ENCODE data around the gene NPAS2. TPM values are rescaled to one million over a fixed set of nuclear protein-coding genes. Genes with fewer than 3 reads are reported as not detected.

The NPAS2 gene
- polyA plus RNA-seq, 1 of the 3 experiments (the other 2 are of a cell fraction) = 58.5 TPM

DNA sequence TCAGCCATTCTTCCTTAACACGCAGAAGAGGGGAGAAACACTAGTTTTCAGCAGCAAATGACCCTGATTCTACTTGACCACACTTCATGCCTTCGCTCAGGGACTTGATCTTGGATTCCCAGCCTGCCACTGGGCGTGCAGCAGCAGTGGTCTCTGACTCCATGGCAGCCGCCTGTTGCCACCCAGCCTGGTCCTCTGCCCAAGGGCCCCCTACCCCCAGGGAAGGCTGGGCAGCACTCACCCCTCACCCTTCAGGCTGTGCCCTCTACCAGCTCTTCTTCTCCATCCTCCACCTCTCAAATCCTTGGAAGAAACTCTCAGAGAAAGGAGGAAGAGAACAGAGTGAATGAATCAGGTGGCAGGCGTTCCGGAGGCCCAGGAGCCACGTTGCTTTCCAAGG is 150.1 kb downstream of the NPAS2 start:
- H3K27ac ChIP-seq (ENCODE audit: low read depth in 2 of 2, low read length in 1 of 2) = no peak overlapping the region
- peaks cover 19 to 68% of the 10 kb centered on the region in 2 experiments for H3K36me3 ChIP-seq (replicated peaks in 1 of 2; ENCODE audit: control insufficient read depth in 1 of 2, insufficient read depth in 2 of 2, low read length in 1 of 2)
- H3K79me2 ChIP-seq (ENCODE audit: insufficient read depth) = no peaks in the 10 kb centered on the region
- no peak overlapping the region for H3K4me2 ChIP-seq
- no peaks in the 10 kb centered on the region; a peak in 1 of 4 replicates for H3K4me1 ChIP-seq (ENCODE audit: control insufficient read depth in 1 of 2, insufficient read depth in 2 of 2, low read depth in 1 of 2, low read length in 1 of 2)
- DNase-seq = no peak
- H4K20me1 ChIP-seq (ENCODE audit: insufficient read depth) = no peaks in the 10 kb centered on the region
- H3F3A ChIP-seq (replicated peaks; ENCODE audit: insufficient read depth) = no peaks in the 10 kb centered on the region
- no peak overlapping the region for H3K4me3 ChIP-seq (ENCODE audit: low read depth in 2 of 2, low read length in 1 of 2)
- H3K27me3 ChIP-seq (ENCODE audit: insufficient read depth) = no peaks in the 10 kb centered on the region
- ChIA-PET CTCF (interaction anchor here (0.5 kb wide), 1 partner anchor 260 kb away, joined by 3 read pairs; no protein-coding TSS in a partner anchor), POLR2A (no interaction called here)
- H3K9me2 ChIP-seq = no peaks in the 10 kb centered on the region
- TF ChIP-seq, protein P1, sequence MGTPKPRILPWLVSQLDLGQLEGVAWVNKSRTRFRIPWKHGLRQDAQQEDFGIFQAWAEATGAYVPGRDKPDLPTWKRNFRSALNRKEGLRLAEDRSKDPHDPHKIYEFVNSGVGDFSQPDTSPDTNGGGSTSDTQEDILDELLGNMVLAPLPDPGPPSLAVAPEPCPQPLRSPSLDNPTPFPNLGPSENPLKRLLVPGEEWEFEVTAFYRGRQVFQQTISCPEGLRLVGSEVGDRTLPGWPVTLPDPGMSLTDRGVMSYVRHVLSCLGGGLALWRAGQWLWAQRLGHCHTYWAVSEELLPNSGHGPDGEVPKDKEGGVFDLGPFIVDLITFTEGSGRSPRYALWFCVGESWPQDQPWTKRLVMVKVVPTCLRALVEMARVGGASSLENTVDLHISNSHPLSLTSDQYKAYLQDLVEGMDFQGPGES (IDR thresholded peaks at IDR 0.05; ENCODE audit: low read depth, low read length) = no peak
- TF ChIP-seq GABPA (IDR thresholded peaks at IDR 0.05; ENCODE audit: low read depth) = no peak
- TF ChIP-seq, protein P2, sequence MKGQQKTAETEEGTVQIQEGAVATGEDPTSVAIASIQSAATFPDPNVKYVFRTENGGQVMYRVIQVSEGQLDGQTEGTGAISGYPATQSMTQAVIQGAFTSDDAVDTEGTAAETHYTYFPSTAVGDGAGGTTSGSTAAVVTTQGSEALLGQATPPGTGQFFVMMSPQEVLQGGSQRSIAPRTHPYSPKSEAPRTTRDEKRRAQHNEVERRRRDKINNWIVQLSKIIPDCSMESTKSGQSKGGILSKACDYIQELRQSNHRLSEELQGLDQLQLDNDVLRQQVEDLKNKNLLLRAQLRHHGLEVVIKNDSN (IDR thresholded peaks at IDR 0.05; ENCODE audit: borderline replicate concordance, low read depth) = no peak
- TF ChIP-seq YY1 (IDR thresholded peaks at IDR 0.05; ENCODE audit: low read depth) = no peak
- TF ChIP-seq EZH2phosphoT487 (IDR thresholded peaks at IDR 0.05; ENCODE audit: borderline replicate concordance, low read depth) = no peak
- no peak for TF ChIP-seq SMC3 (IDR thresholded peaks at IDR 0.05; ENCODE audit: low read depth, low read length)
- no peaks in the 10 kb centered on the region for H3K9me3 ChIP-seq
- 94% methylated on average over 5 of the region's 7 CpGs for WGBS (ENCODE audit: low lambda C conversion rate)
- no peak overlapping the region for H2AFZ ChIP-seq (ENCODE audit: low read depth)
- H3K9ac ChIP-seq = no peak overlapping the region

GRCh38 chr2:100971221-100971620 is 151.3 kb downstream of the NPAS2 start:
- ChIA-PET POLR2A (no interaction called here), CTCF (no interaction called here)
- H3K9me2 ChIP-seq = no peaks in the 10 kb centered on the region
- no peak overlapping the region for H3K9ac ChIP-seq
- H3K79me2 ChIP-seq (ENCODE audit: insufficient read depth) = no peaks in the 10 kb centered on the region
- DNase-seq = no peak
- H3K27me3 ChIP-seq (ENCODE audit: insufficient read depth) = no peaks in the 10 kb centered on the region
- 91% methylated on average over 8 of the region's 9 CpGs for WGBS (ENCODE audit: low lambda C conversion rate)
- H3K4me1 ChIP-seq (ENCODE audit: control insufficient read depth in 1 of 2, insufficient read depth in 2 of 2, low read depth in 1 of 2, low read length in 1 of 2) = peaks cover 0 to under 1% of the 10 kb centered on the region in 2 experiments; a peak in 1 of 4 replicates
- no peaks in the 10 kb centered on the region for H4K20me1 ChIP-seq (ENCODE audit: insufficient read depth)
- H3K4me3 ChIP-seq (ENCODE audit: low read depth in 2 of 2, low read length in 1 of 2) = no peak overlapping the region
- H3K27ac ChIP-seq (ENCODE audit: low read depth in 2 of 2, low read length in 1 of 2) = no peak overlapping the region
- H3K9me3 ChIP-seq = no peaks in the 10 kb centered on the region
- H3K36me3 ChIP-seq (replicated peaks in 1 of 2; ENCODE audit: control insufficient read depth in 1 of 2, insufficient read depth in 2 of 2, low read length in 1 of 2) = peaks cover 23 to 67% of the 10 kb centered on the region in 2 experiments
- H3F3A ChIP-seq (replicated peaks; ENCODE audit: insufficient read depth) = peaks cover under 1% of the 10 kb centered on the region
- H2AFZ ChIP-seq (ENCODE audit: low read depth) = no peak overlapping the region
- H3K4me2 ChIP-seq = no peak overlapping the region
- TF ChIP-seq, protein P1 (IDR thresholded peaks at IDR 0.05; ENCODE audit: low read depth, low read length) = no peak
- TF ChIP-seq RXRA (IDR thresholded peaks at IDR 0.05; ENCODE audit: borderline replicate concordance, low read depth) = no peak
- TF ChIP-seq, protein P2 (IDR thresholded peaks at IDR 0.05; ENCODE audit: borderline replicate concordance, low read depth) = no peak
- TF ChIP-seq FOSL2 (IDR thresholded peaks at IDR 0.05; ENCODE audit: borderline replicate concordance, low read depth) = no peak
- TF ChIP-seq, protein P3, sequence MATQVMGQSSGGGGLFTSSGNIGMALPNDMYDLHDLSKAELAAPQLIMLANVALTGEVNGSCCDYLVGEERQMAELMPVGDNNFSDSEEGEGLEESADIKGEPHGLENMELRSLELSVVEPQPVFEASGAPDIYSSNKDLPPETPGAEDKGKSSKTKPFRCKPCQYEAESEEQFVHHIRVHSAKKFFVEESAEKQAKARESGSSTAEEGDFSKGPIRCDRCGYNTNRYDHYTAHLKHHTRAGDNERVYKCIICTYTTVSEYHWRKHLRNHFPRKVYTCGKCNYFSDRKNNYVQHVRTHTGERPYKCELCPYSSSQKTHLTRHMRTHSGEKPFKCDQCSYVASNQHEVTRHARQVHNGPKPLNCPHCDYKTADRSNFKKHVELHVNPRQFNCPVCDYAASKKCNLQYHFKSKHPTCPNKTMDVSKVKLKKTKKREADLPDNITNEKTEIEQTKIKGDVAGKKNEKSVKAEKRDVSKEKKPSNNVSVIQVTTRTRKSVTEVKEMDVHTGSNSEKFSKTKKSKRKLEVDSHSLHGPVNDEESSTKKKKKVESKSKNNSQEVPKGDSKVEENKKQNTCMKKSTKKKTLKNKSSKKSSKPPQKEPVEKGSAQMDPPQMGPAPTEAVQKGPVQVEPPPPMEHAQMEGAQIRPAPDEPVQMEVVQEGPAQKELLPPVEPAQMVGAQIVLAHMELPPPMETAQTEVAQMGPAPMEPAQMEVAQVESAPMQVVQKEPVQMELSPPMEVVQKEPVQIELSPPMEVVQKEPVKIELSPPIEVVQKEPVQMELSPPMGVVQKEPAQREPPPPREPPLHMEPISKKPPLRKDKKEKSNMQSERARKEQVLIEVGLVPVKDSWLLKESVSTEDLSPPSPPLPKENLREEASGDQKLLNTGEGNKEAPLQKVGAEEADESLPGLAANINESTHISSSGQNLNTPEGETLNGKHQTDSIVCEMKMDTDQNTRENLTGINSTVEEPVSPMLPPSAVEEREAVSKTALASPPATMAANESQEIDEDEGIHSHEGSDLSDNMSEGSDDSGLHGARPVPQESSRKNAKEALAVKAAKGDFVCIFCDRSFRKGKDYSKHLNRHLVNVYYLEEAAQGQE (IDR thresholded peaks at IDR 0.05; ENCODE audit: low read depth, low read length) = no peak
- TF ChIP-seq YY1 (IDR thresholded peaks at IDR 0.05; ENCODE audit: low read depth) = no peak
- no peak for TF ChIP-seq TAF1 (IDR thresholded peaks at IDR 0.05; ENCODE audit: borderline replicate concordance, low read depth, low read length)
- no peak for TF ChIP-seq MXI1 (IDR thresholded peaks at IDR 0.05; ENCODE audit: low read depth, low read length)
- no peak for TF ChIP-seq FOXJ3 (CRISPR knock-in tag; IDR thresholded peaks at IDR 0.05)
- no peak for TF ChIP-seq GABPA (IDR thresholded peaks at IDR 0.05; ENCODE audit: low read depth)
- no peak for TF ChIP-seq MEF2A (IDR thresholded peaks at IDR 0.05; ENCODE audit: borderline replicate concordance, low read depth)
- TF ChIP-seq CHD2 (IDR thresholded peaks at IDR 0.05; ENCODE audit: low read length, partially characterized antibody) = no peak
- TF ChIP-seq, protein P4, sequence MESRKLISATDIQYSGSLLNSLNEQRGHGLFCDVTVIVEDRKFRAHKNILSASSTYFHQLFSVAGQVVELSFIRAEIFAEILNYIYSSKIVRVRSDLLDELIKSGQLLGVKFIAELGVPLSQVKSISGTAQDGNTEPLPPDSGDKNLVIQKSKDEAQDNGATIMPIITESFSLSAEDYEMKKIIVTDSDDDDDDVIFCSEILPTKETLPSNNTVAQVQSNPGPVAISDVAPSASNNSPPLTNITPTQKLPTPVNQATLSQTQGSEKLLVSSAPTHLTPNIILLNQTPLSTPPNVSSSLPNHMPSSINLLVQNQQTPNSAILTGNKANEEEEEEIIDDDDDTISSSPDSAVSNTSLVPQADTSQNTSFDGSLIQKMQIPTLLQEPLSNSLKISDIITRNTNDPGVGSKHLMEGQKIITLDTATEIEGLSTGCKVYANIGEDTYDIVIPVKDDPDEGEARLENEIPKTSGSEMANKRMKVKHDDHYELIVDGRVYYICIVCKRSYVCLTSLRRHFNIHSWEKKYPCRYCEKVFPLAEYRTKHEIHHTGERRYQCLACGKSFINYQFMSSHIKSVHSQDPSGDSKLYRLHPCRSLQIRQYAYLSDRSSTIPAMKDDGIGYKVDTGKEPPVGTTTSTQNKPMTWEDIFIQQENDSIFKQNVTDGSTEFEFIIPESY (IDR thresholded peaks at IDR 0.05; ENCODE audit: borderline replicate concordance, low read depth) = no peak
- no peak for TF ChIP-seq ELF1 (IDR thresholded peaks at IDR 0.05)
- no peak for TF ChIP-seq RAD21 (IDR thresholded peaks at IDR 0.05; ENCODE audit: low read length)

Data from SK-N-SH (cell line).